ENCODE results near the gene KLHL11. TPM values are rescaled to one million over a fixed set of nuclear protein-coding genes. Genes with fewer than 3 reads are reported as not detected.

Gene KLHL11
- polyA plus RNA-seq, 1 donor (not counting 4 experiments of a cell fraction or from before 2014, with no cell fraction given), result 5.2 TPM

DNA sequence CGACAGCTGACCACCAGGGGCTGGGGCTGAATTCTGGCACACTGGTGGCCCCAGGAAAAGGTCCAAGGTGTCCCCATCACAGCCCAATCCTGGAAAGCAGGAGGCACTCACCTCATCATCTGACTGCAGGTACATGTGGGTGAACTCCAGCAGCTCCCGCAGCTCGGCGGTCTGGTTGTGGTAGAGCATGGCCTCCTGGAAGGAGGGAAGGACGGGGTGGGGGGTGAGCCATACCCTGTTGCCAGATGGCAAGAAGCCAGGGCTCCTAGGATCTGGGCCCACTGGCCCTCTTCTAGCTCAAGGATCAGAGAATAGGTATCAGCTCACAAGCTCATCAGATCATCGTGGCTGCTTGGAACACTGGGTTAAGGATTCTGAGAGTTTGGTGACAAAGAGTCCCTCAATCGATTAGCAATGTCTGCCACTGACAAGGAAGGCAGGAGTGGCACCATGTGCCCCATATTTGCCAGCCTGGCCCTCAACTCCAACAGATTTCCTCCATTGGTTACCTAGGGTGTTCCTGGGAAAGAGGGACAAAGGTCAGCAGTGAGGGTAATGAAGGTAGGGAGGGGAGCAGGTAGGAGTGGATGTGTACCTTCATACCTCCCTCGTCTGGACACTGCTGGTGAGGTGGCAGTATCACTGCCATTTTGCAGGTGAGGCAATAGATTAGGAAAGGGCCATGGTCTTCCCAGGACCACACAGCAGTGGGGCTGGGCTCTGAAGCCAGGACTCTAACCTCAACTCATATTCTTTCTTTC, 58.4 kb downstream of the KLHL11 start:
- peaks cover 4% of the 10 kb centered on the region for H3K4me1 ChIP-seq (ENCODE audit: control insufficient read depth, extremely low read depth, insufficient read depth, low read length)

More for the DNA sequence above, 58.4 kb downstream of the KLHL11 start:
- dilution Hi-C loops (cut with MboI; ENCODE audit: extremely low pct_ligation_motif_present, low sequenced_read_pairs), result no loop called here
- Histone ChIP-seq H3K27ac (ENCODE audit: control insufficient read depth, insufficient read depth, low read length) (no peak overlapping the region), H3K9me3 (ENCODE audit: control insufficient read depth, low read depth, low read length) (no peaks in the 10 kb centered on the region), H3K27me3 (ENCODE audit: control insufficient read depth, extremely low read depth, insufficient read depth, low read length) (peaks cover 3% of the 10 kb centered on the region), H3K79me2 (ENCODE audit: control insufficient read depth, insufficient read depth, low read length) (no peaks in the 10 kb centered on the region), H3K36me3 (ENCODE audit: control insufficient read depth in 2 of 2, extremely low read depth in 1 of 2, insufficient read depth in 2 of 2, low read length in 2 of 2) (peaks cover 0 to 2% of the 10 kb centered on the region in 2 experiments), H3K4me2 (ENCODE audit: control insufficient read depth, extremely low read depth, insufficient read depth, low read depth, low read length) (no peak overlapping the region), H3K9ac (ENCODE audit: control insufficient read depth, extremely low read depth, insufficient read depth, low read length) (no peak overlapping the region), H3K4me3 (ENCODE audit: control insufficient read depth in 2 of 3, extremely low read depth in 1 of 3, insufficient read depth in 2 of 3, low read depth in 1 of 3, low read length in 3 of 3) (no peak overlapping the region), H3K9me1 (ENCODE audit: control insufficient read depth, extremely low read depth, insufficient read depth, low read length) (no peaks in the 10 kb centered on the region), H2AFZ (ENCODE audit: control insufficient read depth, low read length) (no peak overlapping the region), H4K20me1 (ENCODE audit: control insufficient read depth, extremely low read depth, insufficient read depth, low read length) (no peaks in the 10 kb centered on the region)
- FAIRE-seq (no peak), DNase-seq (ENCODE audit: low read depth, low spot score) (no peak)
- no peak for TF ChIP-seq CTCF (optimal IDR thresholded peaks at IDR 0.05 in 1 of 3, IDR thresholded peaks at IDR 0.05 in 1 of 3, conservative IDR thresholded peaks at IDR 0.05 in 1 of 3; ENCODE audit: extremely low read depth in 1 of 3, insufficient read depth in 2 of 3, low read length in 3 of 3)
- TF ChIP-seq EZH2 (IDR thresholded peaks at IDR 0.05; ENCODE audit: low read length), result no peak

Small RNAs within 50 kb of the gene (small RNA-seq; reads per million reads assigned to genes)
- 0 reads per million in 3 experiments for gene AC125257.2 (ENCODE audit: insufficient read length in 3 of 3, low read depth in 3 of 3, low replicate concordance in 1 of 3)

Other genes with a start within 250 kb of the KLHL11 start
- gene KRT17, start 240.8 kb downstream of the KLHL11 start, polyA plus RNA-seq, result 6,440 to 12,579 TPM (median 8,666 TPM) in 3 replicates
- 236 to 308 TPM (median 272 TPM) in 3 replicates for gene EIF1, start 176.5 kb downstream of the KLHL11 start, polyA plus RNA-seq
- gene GAST, start 153.1 kb downstream of the KLHL11 start, polyA plus RNA-seq, result 0.40 to 4.8 TPM (median 0.87 TPM) in 3 replicates
- gene HAP1, start 130.8 kb downstream of the KLHL11 start, polyA plus RNA-seq, result 0.95 to 2.3 TPM (median 1.6 TPM) in 3 replicates
- 152 to 261 TPM (median 192 TPM) in 3 replicates for gene JUP, start 78.7 kb downstream of the KLHL11 start, polyA plus RNA-seq
- gene P3H4, start 53.5 kb downstream of the KLHL11 start, polyA plus RNA-seq, result 4.2 to 8.4 TPM (median 5.9 TPM) in 3 replicates
- gene FKBP10, start 52.4 kb downstream of the KLHL11 start, polyA plus RNA-seq, result 0.37 to 0.73 TPM (median 0.38 TPM) in 3 replicates
- 83.4 to 109 TPM (median 92.7 TPM) in 3 replicates for gene NT5C3B, start 29.2 kb downstream of the KLHL11 start, polyA plus RNA-seq
- 0.06 to 0.21 TPM (median 0.19 TPM) in 3 replicates for gene KLHL10, start 27.6 kb downstream of the KLHL11 start, polyA plus RNA-seq
- gene ACLY, start 53.5 kb upstream of the KLHL11 start, polyA plus RNA-seq, result 310 to 444 TPM (median 363 TPM) in 3 replicates
- 0.07 to 0.20 TPM (median 0.17 TPM) in 3 replicates for gene ODAD4, start 65.2 kb upstream of the KLHL11 start, polyA plus RNA-seq
- gene CNP, start 101.4 kb upstream of the KLHL11 start, polyA plus RNA-seq, result 32.4 to 37.8 TPM (median 37.2 TPM) in 3 replicates
- gene DNAJC7, start 152.0 kb upstream of the KLHL11 start, polyA plus RNA-seq, result 55.3 to 82.5 TPM (median 67.4 TPM) in 3 replicates
- gene NKIRAS2, start 154.7 kb upstream of the KLHL11 start, polyA plus RNA-seq, result 24.7 to 35.2 TPM (median 26.3 TPM) in 3 replicates
- gene C17orf113, start 185.2 kb upstream of the KLHL11 start, polyA plus RNA-seq, result 0.06 to 0.26 TPM (median 0.12 TPM) in 3 replicates
- 0.03 to 0.13 TPM (median 0.09 TPM) in 3 replicates for gene ZNF385C, start 233.1 kb upstream of the KLHL11 start, polyA plus RNA-seq
- 5.2 to 8.8 TPM (median 6.1 TPM) in 3 replicates for gene DHX58, start 247.3 kb upstream of the KLHL11 start, polyA plus RNA-seq

All from keratinocyte (primary cell).